GM18520 (cell line): ENCODE results near the gene BAIAP2.

Experiments used
- ATAC-seq: cut with Tn5 transposase; IDR thresholded peaks from one replicate; pipeline ENCODE4 v1.9.1; 2021; ENCODE audit not compliant: unreplicated experiment

Gene BAIAP2

DNA sequence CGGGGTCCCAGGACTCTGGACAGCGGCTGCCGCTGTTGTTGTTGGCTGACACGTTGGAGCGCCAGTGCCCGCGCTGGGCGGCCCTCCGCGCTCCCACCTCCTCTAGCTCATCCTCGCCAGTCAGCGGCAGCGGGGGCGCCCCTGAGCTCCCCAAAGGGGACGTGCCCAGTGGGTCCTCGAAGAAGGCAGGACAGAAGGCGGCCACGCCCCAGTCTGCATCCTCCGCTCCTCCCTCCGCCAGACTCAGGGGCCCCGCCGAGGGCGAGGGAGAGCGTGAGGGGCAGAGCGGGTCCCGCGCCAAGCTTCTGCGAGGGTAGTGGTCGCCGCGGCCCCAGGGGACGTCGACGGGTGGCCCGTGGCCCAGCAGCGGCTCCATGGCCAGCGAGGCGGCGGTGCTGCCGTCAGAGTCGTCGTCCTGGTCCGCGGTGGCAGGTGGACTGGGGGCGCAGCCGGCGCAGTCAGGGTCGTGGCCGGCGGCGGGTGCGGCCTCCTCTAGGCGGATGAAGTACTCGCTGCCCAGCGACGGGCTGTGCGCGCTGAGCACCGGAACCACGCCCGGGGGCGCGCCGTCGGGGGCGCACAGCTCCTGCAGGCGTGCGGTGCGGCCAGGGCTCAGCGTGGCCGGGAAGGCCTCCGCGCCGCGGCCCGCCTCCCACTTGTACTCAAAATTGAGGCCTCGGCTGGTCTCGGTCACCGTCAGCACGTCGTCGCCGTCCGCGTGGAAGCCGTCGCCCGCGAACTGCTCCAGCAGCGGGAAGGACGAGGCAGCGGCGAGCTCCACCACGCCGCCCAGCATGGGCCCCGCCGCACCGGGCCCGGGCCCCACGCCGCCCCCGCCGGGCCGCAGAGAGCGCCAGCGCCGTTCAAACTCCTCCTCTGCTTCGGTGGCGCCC, 87.1 kb downstream of the BAIAP2 start:
- no peak for ATAC-seq

DNA sequence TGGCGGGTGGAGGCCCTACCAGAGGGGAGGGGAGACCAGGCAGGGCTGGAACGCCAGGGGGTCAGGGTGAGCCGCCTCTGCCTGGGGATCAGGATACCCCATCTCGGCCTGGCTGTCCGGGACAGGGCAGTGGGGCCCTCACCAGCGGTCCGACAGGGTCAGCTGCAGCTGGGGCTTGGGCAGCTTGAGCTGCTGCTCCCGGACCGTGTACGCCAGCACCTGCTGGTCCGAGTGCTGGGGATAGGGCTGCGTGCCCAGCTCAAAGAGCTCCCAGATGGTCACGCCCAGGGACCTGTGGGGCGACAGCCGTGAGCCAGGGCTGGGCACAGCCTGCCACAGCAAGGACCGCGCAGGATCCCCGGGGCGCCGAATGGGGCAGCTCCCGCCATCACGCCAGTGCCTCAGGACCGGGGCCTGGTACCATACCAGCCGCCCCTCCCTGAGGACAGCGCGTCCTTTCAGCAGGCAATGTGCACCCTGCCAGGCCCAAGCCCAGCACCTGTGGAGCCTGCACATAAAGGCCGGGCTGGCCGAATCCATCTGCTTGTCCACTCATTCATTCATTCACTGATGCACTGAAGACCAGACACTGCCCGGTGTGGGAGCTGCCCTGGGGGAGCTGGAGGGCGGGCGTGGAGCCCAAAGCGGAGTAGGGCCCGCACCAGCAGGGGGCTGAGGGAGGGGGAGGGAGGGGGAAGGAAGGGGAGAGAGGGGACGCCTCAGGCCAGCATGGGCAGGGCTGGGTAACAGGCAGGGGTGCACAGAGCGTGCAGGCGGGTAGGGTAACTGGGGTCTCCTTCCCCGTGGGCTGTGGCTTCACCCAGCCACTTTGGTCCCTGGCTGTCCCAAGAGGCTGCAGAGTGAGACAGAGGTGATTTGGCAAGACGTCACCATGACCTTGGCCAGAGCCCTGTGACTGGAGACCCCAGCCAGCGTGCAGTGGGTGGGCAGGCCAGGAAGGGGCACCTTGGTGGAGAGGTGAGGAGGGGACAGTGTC, 88.4 kb downstream of the BAIAP2 start:
- ATAC-seq: no peak

- ATAC-seq: no peak
Measured at GRCh38 chr17:81124377-81124776, 89.4 kb downstream of the BAIAP2 start.

DNA sequence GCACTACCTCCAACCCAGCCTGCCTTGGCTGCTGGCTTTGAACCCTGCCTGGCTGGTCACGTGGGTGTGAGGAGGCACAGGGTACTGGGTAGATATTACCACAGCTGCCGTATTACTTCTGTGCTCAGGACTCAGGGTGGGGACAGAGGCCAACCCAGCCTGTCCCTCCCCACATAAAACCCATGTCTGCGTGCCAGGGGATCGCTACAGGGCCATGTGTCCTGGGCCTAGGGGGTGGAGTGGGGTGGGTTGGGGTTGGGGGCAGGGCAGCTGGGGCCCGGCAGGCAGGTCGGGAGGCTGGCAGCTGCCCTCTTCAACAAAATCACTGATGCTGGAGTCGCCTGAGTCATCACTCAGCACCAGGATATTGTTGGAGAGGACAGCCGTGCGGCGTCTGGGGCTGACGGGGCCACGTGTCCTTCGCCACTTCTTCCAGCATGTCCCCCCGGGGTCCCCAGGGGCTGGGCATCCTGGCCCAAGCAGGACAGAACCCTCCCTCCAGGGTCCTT, 90.7 kb downstream of the BAIAP2 start:
- no peak for ATAC-seq

DNA sequence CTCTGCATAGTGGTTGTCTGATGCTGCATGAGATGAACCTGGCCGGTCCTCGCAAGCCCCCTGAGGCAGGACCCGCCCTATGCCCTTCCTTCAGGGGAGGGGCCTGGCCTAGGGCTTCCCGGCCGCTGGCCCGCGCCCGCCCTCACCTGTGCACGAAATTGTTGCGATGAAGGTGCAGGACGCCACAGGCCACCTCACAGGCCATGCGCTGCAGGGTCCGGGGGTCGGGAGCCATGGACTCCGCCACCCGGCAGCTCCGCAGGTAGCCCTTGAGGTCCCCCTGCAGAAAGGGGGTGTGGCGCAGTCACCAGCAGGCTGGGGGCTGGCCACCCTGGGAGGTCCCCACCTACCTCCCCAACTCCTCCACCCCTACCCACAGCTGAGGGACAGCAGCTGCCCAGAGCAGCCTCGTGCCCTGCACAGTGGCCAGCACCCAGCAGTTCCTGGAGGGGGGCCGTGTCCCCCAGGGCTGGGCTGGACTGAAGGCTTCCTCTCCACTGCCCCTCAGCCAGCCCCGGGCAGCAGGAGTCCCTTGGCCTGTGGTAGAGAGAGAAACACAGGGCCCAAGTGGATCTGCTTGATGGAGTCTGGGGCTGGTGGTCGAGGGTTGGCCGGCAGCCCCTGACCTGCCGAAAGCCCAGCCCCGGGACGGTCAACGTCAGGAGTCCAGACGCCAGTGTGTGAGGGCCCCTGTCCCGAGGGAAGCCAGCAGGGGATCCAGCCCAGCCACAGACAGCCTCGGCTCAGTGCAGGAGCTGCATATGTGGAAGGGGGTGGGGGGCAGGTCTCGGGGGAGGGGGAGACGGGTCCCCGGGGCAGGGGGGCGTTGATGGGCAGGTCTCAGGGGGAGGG, 91.6 kb downstream of the BAIAP2 start:
- no peak for ATAC-seq

DNA sequence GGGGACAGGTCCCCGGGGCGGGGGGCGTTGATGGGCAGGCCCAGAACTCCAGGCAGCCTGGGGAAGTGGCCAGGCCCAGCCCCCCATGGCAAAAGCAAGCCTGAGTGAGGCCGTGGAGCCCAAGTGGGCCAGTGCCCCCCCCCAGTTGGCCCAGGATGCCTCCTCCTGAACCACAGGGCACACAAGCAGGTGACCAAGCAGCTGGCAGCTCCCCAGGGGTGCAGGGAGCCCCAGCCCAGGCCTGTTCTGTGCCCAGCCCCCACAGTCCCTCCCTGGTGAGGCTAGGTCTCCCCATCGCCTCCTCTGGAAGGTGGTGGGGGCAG, 92.1 kb downstream of the BAIAP2 start:
- no peak for ATAC-seq

DNA sequence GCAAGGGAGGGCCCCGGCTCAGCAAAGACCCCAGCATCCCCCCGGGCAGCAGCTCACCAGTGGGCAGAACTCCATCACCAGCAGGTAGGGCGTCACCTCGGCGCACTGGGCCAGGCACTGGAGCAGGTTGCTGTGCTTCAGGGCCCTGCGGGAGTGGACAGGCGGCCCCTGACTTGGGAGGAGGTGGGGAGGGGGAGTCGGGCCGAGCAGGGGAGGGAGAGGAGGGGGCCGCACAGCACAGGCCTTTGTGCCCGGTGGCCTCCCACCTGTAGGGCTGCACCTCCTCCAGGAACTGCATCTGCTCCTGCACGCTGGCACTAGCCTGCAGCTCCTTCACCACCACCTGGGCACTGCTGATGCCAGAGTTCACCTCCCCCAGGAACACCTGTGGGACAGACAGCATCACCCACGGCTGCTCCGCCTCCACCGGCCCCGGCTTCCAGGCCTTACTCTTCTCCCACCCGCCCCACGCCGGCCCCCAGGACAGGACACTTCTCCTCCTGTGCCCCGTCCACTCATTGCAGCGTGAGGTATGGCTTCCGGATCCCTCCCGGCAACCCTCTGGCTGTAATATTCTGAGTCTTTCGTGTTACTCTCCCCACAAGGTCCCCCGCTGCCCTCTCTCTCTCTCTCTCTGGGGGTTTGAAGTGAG, 92.7 kb downstream of the BAIAP2 start:
- no peak for ATAC-seq

- no peak for ATAC-seq
Measured at GRCh38 chr17:81128338-81128737, 93.4 kb downstream of the BAIAP2 start.

DNA sequence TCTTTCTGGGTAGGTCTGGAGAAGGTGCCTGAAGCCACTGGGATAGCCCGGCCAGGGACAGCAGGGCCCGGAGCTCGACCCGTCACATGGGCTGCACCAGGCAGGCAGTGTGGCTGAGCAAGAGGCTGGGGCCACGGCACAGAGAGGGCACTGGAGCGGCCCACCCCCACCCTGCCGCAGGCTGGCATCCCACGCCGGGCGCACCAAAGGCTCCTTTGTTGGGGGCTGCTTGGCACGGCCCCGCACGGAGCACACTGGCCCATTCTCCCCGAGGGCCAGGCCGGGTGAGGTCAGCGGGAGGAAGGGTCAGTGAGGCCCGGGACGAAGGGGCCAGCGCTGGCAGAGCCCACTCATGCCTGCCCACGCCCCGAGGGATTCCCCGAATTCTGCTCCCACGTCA, 93.8 kb downstream of the BAIAP2 start:
- no peak for ATAC-seq

DNA sequence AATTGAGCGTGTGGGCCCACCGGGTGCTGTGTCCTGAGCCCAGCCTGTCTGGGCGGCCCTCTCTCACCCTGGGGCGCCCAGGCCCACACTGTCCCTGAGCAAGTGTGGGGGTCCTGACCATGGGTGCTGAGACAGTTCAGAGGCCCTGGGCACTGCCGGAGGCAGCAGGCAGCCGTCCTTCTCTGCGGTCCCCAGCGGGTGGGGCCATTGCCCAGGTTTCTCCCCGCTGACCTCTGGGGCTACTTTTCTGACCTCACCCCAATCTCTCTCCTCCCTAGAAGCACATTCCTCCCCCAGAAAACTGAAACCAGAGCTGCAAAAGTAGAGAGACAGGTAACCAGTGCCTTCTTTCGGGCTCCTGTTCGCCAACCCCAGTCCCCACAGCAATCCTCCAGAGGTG, 94.3 kb downstream of the BAIAP2 start:
- ATAC-seq: no peak

- ATAC-seq: no peak
Measured at GRCh38 chr17:81129711-81130367, 94.9 kb downstream of the BAIAP2 start.

- no peak for ATAC-seq
Measured at GRCh38 chr17:81130385-81131361, 95.7 kb downstream of the BAIAP2 start.

GRCh38 chr17:81131486-81132196, 96.7 kb downstream of the BAIAP2 start:
- no peak for ATAC-seq

DNA sequence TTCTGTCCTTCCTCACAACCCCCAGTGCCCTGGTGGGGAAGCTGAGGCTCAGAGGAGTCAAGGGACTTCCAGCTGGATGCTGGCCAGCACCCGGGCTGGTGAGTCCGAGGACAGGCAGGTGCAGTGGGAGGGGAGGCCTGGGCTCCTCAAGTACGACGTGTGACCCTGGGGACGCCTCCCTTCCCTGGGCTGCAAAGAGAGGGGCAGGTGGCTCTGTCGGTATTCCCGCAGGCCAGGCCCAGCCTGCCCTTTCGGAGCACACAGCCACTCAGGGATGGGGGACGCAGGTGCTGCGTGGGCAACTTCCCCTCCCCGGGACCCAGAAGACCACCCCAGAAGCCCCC, 97.2 kb downstream of the BAIAP2 start:
- ATAC-seq: no peak

DNA sequence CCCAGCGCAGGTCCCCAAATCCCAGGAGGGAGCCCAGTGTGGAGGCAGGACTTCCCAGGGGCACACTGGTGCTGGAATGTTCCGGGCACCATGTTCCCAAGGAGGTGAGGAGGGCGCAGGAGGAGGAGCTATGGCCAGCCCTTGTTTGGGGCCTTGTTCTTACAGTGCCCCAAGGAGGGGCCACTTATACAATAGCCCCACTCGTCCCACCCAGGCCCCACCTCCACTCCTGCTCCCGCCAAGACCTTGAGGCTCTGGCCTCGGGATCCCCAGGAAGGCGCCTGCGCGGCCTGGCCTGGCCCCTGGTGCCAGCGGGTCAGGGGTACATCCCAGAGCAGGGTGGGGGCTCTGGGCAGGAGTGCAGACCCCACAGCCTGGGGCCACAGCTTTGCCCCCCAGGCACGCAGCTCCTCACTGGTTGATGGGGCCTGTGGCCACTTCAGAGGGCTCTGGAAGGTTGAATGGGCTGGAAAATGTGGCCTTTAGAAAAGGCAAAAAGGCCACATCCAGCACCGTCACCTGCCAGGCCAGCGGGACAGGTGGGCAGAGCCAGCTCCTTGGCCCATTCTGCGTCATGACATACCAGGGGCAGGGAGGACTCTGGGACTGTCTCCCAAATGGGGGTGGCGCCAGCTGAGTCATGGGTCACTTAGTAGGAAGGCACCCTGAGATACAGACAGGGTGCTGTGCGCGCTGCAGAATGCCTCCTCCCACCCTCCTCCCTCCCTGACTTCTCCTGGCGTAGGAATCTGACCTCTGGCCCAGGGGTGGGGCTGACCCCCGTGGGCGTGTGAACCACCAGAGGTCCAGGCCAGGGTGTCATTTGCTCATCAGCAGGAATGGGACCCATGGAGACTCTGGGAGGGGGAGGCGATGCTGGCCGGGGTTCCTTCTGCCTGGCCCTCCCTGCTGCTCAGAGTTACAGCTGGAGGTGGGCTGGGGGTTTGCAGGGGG, 98.1 kb downstream of the BAIAP2 start:
- ATAC-seq: no peak

- no peak for ATAC-seq
Measured at GRCh38 chr17:81134064-81134781, 99.3 kb downstream of the BAIAP2 start.
